ENCODE results near the gene TRIM33.

Gene TRIM33

GRCh38 chr1:114545315-114545714 lies 34.3 kb upstream of the TRIM33 start:
- no peaks in the 10 kb centered on the region for H3K9me3 ChIP-seq
- H3K4me3 ChIP-seq, result no peak overlapping the region
- TF ChIP-seq Cebpa-rat (IDR thresholded peaks at IDR 0.05), result no peak
- no peaks in the 10 kb centered on the region for H4K20me1 ChIP-seq
- H3K27ac ChIP-seq, result no peak overlapping the region
- H3K4me1 ChIP-seq, result no peaks in the 10 kb centered on the region
- H3K27me3 ChIP-seq, result no peaks in the 10 kb centered on the region
- H3K9ac ChIP-seq, result no peak overlapping the region
- H3K36me3 ChIP-seq, result no peaks in the 10 kb centered on the region
- H3K4me2 ChIP-seq, result no peak overlapping the region

GRCh38 chr1:114540821-114541220 lies 29.8 kb upstream of the TRIM33 start:
- no peaks in the 10 kb centered on the region for H3K4me1 ChIP-seq
- peaks cover 12% of the 10 kb centered on the region; the same call in 1 of the 2 replicates for H3K9me3 ChIP-seq
- TF ChIP-seq Cebpa-rat (IDR thresholded peaks at IDR 0.05), result no peak
- H3K36me3 ChIP-seq, result no peaks in the 10 kb centered on the region
- no peaks in the 10 kb centered on the region for H4K20me1 ChIP-seq
- H3K9ac ChIP-seq, result no peak overlapping the region
- H3K4me3 ChIP-seq, result no peak overlapping the region
- no peak overlapping the region for H3K27ac ChIP-seq
- no peak overlapping the region for H3K4me2 ChIP-seq
- H3K27me3 ChIP-seq, result no peaks in the 10 kb centered on the region

GRCh38 chr1:114540272-114540671 lies 29.3 kb upstream of the TRIM33 start:
- H3K9me3 ChIP-seq, result peaks cover 12% of the 10 kb centered on the region; the same call in 1 of the 2 replicates
- no peaks in the 10 kb centered on the region for H4K20me1 ChIP-seq
- TF ChIP-seq Cebpa-rat (IDR thresholded peaks at IDR 0.05), result no peak
- H3K4me1 ChIP-seq, result no peaks in the 10 kb centered on the region
- H3K27me3 ChIP-seq, result no peaks in the 10 kb centered on the region
- no peak overlapping the region for H3K9ac ChIP-seq
- H3K4me2 ChIP-seq, result no peak overlapping the region
- H3K27ac ChIP-seq, result no peak overlapping the region
- H3K4me3 ChIP-seq, result no peak overlapping the region
- H3K36me3 ChIP-seq, result no peaks in the 10 kb centered on the region

- Histone ChIP-seq H4K20me1 (no peaks in the 10 kb centered on the region), H3K4me3 (no peak overlapping the region), H3K9ac (no peak overlapping the region), H3K27me3 (no peaks in the 10 kb centered on the region), H3K27ac (no peak overlapping the region), H3K36me3 (no peaks in the 10 kb centered on the region), H3K4me1 (peaks cover 14% of the 10 kb centered on the region), H3K9me3 (peaks cover 12% of the 10 kb centered on the region; the same call in 1 of the 2 replicates), H3K4me2 (no peak overlapping the region)
- no peak for TF ChIP-seq Cebpa-rat (IDR thresholded peaks at IDR 0.05)
These were observed 25.0 kb upstream of the TRIM33 start for GRCh38 chr1:114536043-114536442.

GRCh38 chr1:114535401-114535800 lies 24.4 kb upstream of the TRIM33 start:
- H4K20me1 ChIP-seq, result no peaks in the 10 kb centered on the region
- peaks cover 12% of the 10 kb centered on the region; the same call in 1 of the 2 replicates for H3K9me3 ChIP-seq
- no peak for TF ChIP-seq Cebpa-rat (IDR thresholded peaks at IDR 0.05)
- H3K27ac ChIP-seq, result no peak overlapping the region
- no peaks in the 10 kb centered on the region for H3K36me3 ChIP-seq
- no peak overlapping the region for H3K9ac ChIP-seq
- H3K4me1 ChIP-seq, result peaks cover 14% of the 10 kb centered on the region
- no peak overlapping the region for H3K4me2 ChIP-seq
- no peak overlapping the region for H3K4me3 ChIP-seq
- no peaks in the 10 kb centered on the region for H3K27me3 ChIP-seq

GRCh38 chr1:114531094-114531493 lies 20.1 kb upstream of the TRIM33 start:
- Histone ChIP-seq H3K4me3 (no peak overlapping the region), H3K36me3 (no peaks in the 10 kb centered on the region), H3K4me1 (peaks cover 14% of the 10 kb centered on the region), H3K9me3 (no peaks in the 10 kb centered on the region), H3K4me2 (no peak overlapping the region), H3K27ac (no peak overlapping the region), H3K9ac (no peak overlapping the region), H3K27me3 (no peaks in the 10 kb centered on the region), H4K20me1 (no peaks in the 10 kb centered on the region)
- no peak for TF ChIP-seq Cebpa-rat (IDR thresholded peaks at IDR 0.05)

GRCh38 chr1:114530224-114530623 lies 19.2 kb upstream of the TRIM33 start:
- Histone ChIP-seq H3K4me3 (no peak overlapping the region), H3K9ac (no peak overlapping the region), H3K27ac (no peak overlapping the region), H3K4me2 (no peak overlapping the region), H3K36me3 (no peaks in the 10 kb centered on the region), H3K27me3 (no peaks in the 10 kb centered on the region), H3K9me3 (no peaks in the 10 kb centered on the region), H4K20me1 (no peaks in the 10 kb centered on the region), H3K4me1 (peaks cover 14% of the 10 kb centered on the region)
- no peak for TF ChIP-seq Cebpa-rat (IDR thresholded peaks at IDR 0.05)

- Histone ChIP-seq H3K4me3 (no peak overlapping the region), H3K9ac (no peak overlapping the region), H3K27ac (no peak overlapping the region), H3K27me3 (no peaks in the 10 kb centered on the region), H3K4me1 (no peaks in the 10 kb centered on the region), H3K9me3 (no peaks in the 10 kb centered on the region), H4K20me1 (no peaks in the 10 kb centered on the region), H3K4me2 (no peak overlapping the region), H3K36me3 (no peaks in the 10 kb centered on the region)
- no peak for TF ChIP-seq Cebpa-rat (IDR thresholded peaks at IDR 0.05)
These were observed 13.9 kb upstream of the TRIM33 start for GRCh38 chr1:114524944-114525343.

GRCh38 chr1:114522264-114522575 lies 11.2 kb upstream of the TRIM33 start:
- H3K9ac ChIP-seq, result no peak overlapping the region
- no peaks in the 10 kb centered on the region for H3K27me3 ChIP-seq
- no peak overlapping the region for H3K4me2 ChIP-seq
- no peaks in the 10 kb centered on the region for H3K36me3 ChIP-seq
- H3K4me1 ChIP-seq, result no peaks in the 10 kb centered on the region
- no peaks in the 10 kb centered on the region for H4K20me1 ChIP-seq
- no peaks in the 10 kb centered on the region for H3K9me3 ChIP-seq
- H3K4me3 ChIP-seq, result no peak overlapping the region
- H3K27ac ChIP-seq, result no peak overlapping the region
- TF ChIP-seq Cebpa-rat (IDR thresholded peaks at IDR 0.05), result no peak

GRCh38 chr1:114521396-114522263 lies 10.6 kb upstream of the TRIM33 start:
- Histone ChIP-seq H3K27me3 (no peaks in the 10 kb centered on the region), H3K9me3 (no peaks in the 10 kb centered on the region), H3K27ac (no peak overlapping the region), H4K20me1 (no peaks in the 10 kb centered on the region), H3K9ac (no peak overlapping the region), H3K4me2 (no peak overlapping the region), H3K4me1 (no peaks in the 10 kb centered on the region), H3K36me3 (no peaks in the 10 kb centered on the region), H3K4me3 (no peak overlapping the region)
- TF ChIP-seq Cebpa-rat (IDR thresholded peaks at IDR 0.05), result no peak

Measured in BLaER1 (cell line).